NCI-H2196 treated with DMSO at 0.1 percent for 48 hours (cell line): ENCODE data around the gene L3MBTL4.

Experiments
- DNase-seq: peaks from one replicate; lab custom pipeline; 2025; ENCODE audit not compliant: unreplicated experiment; lab: John Stamatoyannopoulos, UW

Gene L3MBTL4

GRCh38 chr18:6255886-6256285 is 158.8 kb downstream of the L3MBTL4 start:
- no peak for DNase-seq

- DNase-seq, result no peak
Measured at GRCh38 chr18:6255116-6255705, 159.5 kb downstream of the L3MBTL4 start.

DNA sequence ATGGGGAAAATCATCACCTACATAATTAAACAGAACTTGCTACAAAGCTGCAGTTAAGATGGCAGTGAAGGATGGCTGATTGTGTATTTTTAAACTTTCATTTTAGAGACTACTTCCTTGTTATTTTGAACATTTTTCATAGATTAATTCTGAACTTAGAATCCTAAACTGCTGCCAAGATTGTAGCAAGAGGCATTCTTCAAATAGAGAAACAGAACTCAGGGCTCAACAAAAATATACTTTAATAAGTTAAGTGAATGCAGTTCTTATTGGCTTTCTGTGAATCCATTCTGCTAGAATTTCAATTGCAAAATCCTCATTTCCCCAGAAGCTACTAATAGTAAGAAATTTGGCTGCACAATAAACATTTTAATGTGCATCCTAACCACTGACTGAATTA is 160.3 kb downstream of the L3MBTL4 start:
- no peak for DNase-seq

DNA sequence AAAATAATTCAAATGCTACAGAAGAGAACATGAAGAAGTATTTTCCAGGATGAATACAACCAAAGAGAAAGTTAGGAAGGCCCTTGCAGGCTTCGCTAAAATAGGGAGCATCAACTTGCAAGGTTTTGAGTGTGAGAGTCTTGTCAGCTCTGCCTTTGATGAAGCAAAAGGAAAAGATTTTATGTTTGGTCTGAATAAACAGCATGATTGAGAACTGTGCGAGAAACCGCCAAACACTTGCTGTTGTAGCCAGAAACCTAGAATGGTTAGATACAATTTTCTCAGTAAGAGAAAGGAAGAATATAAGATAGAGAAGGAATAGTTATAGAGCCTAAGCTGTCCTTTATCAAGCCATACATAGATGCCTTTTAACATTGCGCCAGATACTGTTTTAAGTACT is 163.6 kb downstream of the L3MBTL4 start:
- DNase-seq, result no peak

DNA sequence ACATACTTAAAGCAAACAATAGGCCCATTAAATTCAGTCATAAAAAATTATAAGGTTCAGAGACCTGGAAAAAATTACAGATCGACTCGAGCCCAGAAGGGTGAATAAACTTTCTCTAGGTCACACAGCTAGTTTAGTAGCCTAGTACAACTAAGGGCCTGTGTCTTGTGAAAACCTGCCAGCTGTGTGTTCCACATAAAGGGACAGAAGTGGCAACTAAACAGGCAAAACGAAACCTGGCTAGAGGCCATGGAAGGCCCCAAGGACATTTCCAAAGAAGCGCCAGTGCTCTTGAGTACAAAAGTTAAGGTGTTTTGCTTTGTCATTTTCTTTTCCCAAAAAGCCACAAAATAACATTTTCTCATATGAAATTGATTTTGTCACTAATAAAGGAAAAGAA is 164.9 kb downstream of the L3MBTL4 start:
- no peak for DNase-seq

DNA sequence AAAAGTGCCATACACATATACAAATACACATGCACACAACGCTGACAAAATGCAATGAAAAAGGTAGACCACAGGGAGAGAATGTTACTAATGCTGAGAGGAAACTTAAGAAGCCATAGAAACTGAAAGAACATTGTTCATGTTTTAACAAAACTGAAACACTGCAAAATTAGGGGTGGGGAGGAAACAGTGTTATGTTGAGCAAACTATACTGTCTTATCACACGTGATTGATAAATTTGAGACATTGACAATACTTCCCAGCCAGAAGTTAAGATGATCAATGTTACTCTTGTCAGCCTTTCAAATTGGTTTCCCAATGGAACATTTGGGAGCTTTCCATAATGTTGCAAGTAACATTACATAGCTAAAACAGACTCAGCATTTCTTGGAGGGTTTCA is 165.5 kb downstream of the L3MBTL4 start:
- no peak for DNase-seq

- DNase-seq, result no peak
Measured at GRCh38 chr18:6248017-6248416, 166.7 kb downstream of the L3MBTL4 start.

DNA sequence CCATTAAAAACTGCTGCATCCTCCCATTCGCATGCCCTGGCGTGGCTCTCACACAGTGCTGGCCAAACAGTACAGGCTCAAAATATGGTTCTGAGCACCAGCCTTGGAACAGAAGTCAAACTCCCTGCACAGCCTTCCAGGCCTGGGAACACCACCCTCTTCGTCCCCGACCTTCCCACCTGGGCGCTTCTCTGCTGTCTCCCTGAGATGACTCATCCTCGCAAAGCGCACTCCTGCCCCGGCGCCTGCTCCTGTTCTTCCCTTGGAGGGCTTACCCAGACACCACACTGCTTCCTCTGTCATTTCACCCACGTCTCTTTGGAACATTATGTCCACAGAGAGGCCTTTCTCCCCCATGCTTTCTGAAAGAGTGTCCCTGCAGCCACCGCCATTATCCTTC is 172.7 kb downstream of the L3MBTL4 start:
- DNase-seq, result no peak

- DNase-seq, result no peak
Measured at GRCh38 chr18:6239716-6240115, 175.0 kb downstream of the L3MBTL4 start.

- DNase-seq, result no peak
Measured at GRCh38 chr18:6236258-6236657, 178.5 kb downstream of the L3MBTL4 start.

- no peak for DNase-seq
Measured at GRCh38 chr18:6222271-6222670, 192.4 kb downstream of the L3MBTL4 start.

DNA sequence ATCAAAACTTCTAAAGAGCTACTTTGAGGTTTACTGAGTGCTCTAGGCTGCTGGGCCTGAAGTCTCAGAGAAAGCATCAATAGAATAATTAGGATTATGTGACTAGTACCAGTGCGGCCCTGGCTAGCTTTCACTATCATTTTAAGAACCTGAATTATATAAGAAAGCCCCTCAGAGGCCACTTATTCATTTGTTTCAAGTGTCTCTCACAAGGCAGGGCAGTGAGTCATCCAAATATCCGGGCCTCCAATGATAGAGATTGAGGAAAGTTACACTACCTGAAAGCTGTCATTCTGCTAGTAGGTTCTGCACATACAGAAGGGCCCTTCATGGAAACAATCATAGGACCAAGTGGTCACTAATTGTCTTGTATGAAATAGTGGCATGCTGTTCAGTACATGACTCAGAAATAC is 193.1 kb downstream of the L3MBTL4 start:
- no peak for DNase-seq

DNA sequence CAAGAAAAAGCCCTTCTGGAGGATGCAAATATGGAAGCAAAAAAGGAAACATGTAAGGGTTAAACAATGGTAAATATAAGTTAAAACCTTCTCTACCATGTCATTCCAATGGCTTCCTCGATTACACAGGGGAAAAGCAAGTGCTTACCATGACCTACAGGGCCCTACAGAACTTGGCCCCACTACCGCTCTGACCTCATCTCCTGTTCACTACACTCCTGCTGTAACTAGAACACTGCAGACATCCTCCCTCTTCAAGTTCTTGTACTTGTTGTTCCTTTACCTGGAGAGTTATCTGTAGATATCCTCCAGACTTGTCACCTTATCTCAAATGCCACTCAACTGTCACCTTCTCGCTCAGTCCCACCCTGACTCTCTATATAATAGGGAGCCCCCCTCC is 194.6 kb downstream of the L3MBTL4 start:
- DNase-seq, result no peak

- DNase-seq, result no peak
Measured at GRCh38 chr18:6219116-6219717, 195.5 kb downstream of the L3MBTL4 start.

GRCh38 chr18:6215888-6216287 is 198.8 kb downstream of the L3MBTL4 start:
- no peak for DNase-seq

DNA sequence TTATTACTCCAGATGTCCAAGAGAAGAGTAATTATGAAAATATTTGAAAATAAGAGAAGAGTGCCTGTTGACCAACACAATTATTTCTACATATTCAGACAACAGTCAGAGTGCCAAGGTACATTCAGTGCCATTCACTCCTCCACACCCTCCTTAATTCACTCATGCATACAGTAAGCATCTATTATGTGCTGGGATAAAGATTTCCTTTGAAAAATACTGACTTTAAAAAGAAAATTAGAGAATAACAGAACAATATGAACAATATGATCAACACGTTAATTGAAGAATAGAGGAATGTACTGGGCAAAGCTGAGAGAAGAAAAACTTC is 203.6 kb downstream of the L3MBTL4 start:
- no peak for DNase-seq

DNA sequence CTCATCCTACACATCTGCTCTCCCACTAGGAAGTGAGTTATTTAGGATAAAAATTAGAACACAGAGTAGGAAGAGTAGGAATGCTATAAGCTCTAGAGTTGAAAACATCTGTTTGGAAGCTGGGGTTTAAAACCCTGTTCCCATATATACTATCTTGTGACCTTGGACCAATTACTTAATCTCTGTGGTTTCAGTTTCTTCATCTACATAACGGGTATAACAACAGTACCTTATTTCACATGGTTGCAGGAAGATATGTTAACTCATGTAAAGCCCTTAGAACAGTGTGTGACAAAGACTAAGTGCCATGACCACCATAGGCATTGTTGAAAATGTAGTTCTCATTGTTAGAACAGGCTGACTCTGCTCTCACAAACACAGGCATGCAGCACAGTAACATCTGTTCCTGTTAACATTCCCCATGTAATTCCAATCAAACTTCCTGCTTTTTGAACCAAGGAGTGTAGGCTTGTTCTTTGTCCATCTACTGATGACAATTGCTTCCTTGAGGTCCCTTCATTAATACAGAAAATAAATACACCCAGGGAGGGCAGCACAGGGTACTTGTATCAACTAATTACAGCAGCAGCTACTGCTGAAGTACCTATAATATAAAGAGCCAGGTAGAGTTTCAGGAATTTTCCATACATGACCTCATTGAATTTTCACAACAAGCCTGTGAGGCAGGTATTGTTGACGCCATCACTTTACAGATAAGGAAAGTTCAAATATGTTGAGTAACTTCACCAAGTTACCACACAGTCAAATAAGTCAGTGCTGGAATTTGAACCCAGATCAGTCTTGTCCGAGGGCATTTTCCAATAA is 204.2 kb downstream of the L3MBTL4 start:
- DNase-seq, result no peak

DNA sequence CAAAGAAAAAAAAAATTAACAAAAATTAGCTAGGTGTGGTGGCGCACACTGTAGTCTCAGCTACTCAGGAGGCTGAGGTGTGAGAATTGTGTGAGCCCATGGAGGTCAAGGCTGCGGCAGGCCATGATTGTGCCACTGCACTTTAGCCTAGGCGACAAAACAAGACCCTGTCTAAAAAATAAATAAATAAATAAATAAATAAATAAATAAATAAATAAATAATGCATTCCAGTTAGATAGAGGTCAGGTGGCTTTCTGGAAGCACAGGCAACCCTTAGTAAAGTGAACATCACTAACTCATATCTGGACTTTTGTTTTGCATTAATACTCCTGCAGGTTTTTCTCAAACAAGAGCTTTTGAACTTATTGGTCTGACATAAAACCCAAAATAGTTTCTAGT is 206.8 kb downstream of the L3MBTL4 start:
- no peak for DNase-seq

DNA sequence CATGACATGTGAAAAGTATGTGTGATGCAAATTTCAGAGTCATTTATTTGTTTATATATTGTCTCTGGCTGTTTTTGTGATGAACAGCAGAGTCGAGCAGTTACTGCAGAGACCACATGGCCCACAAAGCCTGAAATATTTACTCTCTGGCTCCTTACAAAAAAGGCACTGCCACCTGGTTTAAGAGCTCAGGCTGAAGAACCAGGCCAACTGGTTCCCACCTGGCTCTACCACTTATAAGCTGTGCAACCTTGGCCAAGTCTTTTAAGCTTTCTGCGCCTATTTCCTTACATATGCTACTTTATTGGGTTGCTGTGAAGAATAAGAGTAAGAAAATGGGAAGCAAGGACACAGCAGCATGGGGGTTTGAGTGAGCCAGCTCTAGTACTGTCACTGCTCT is 207.6 kb downstream of the L3MBTL4 start:
- no peak for DNase-seq

DNA sequence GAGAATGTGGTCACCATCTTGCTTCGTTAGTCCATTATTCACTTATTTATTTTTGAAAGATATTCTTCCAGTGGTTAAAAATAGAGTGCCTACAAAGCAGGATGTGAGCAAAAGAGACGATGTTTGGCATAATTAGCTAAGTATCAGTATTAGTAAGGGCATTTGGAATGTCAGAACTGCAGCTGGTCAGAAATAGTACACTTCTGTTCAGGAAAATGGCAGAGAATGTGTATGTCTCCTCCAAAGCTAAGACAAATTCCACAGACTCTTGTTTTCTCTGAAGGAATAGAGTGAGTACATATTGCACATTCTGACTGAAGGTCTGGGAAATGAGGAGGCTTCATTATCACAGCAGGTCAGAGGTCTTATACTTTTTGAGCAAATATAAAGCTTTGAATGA is 209.0 kb downstream of the L3MBTL4 start:
- DNase-seq, result no peak

GRCh38 chr18:6204476-6204875 is 210.2 kb downstream of the L3MBTL4 start:
- DNase-seq, result no peak

DNA sequence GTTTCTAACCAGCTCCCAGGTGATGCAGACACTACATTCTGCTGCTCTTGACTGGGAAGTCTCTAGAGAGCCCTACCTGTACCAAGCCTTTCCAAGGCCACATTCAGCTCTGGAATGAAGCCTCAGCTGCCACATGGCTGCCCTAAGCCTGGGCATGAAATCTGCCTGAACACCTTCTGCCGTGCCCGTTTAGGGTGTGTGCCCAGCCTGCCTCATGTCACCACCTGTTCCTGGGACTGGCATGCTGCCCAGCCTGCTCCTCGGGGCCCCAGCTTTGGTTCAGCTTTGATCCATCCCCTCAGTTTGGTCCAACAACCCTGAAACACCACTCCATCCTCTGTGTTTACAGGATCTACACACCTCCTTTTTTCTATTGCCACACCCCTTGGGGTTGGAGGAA is 210.9 kb downstream of the L3MBTL4 start:
- DNase-seq, result no peak

GRCh38 chr18:6202861-6203260 is 211.8 kb downstream of the L3MBTL4 start:
- no peak for DNase-seq
